Measurements from ENCODE around the gene MOAP1.

Gene MOAP1

GRCh38 chr14:93136009-93136408, 48.7 kb downstream of the MOAP1 start:
- H3K4me3 ChIP-seq (ENCODE audit: low read length): no peak overlapping the region
- H3K9me3 ChIP-seq (replicated peaks; ENCODE audit: low read length): no peaks in the 10 kb centered on the region
- no peak overlapping the region for H3K4me2 ChIP-seq (ENCODE audit: low read length)
- H3K27me3 ChIP-seq (ENCODE audit: control insufficient read depth, insufficient read depth, low read length): peaks cover 7% of the 10 kb centered on the region
- no peaks in the 10 kb centered on the region for H3K36me3 ChIP-seq (ENCODE audit: insufficient read depth, low read length)
- no peak overlapping the region for H3K9ac ChIP-seq (ENCODE audit: low read depth, low read length)
- no peaks in the 10 kb centered on the region for H3K4me1 ChIP-seq (ENCODE audit: control insufficient read depth, insufficient read depth, low read length)

- H3K9ac ChIP-seq (ENCODE audit: low read depth, low read length): no peak overlapping the region
- no peak overlapping the region for H3K4me3 ChIP-seq (ENCODE audit: low read length)
- H3K9me3 ChIP-seq (replicated peaks; ENCODE audit: low read length): no peaks in the 10 kb centered on the region
- peaks cover 7% of the 10 kb centered on the region for H3K27me3 ChIP-seq (ENCODE audit: control insufficient read depth, insufficient read depth, low read length)
- H3K4me2 ChIP-seq (ENCODE audit: low read length): no peak overlapping the region
- H3K36me3 ChIP-seq (ENCODE audit: insufficient read depth, low read length): no peaks in the 10 kb centered on the region
- no peaks in the 10 kb centered on the region for H3K4me1 ChIP-seq (ENCODE audit: control insufficient read depth, insufficient read depth, low read length)
Measured at GRCh38 chr14:93135399-93135798, 49.3 kb downstream of the MOAP1 start.

- no peak overlapping the region for H3K4me2 ChIP-seq (ENCODE audit: low read length)
- H3K27me3 ChIP-seq (ENCODE audit: control insufficient read depth, insufficient read depth, low read length): peaks cover 20% of the 10 kb centered on the region
- H3K9ac ChIP-seq (ENCODE audit: low read depth, low read length): no peak overlapping the region
- no peaks in the 10 kb centered on the region for H3K9me3 ChIP-seq (replicated peaks; ENCODE audit: low read length)
- H3K4me3 ChIP-seq (ENCODE audit: low read length): no peak overlapping the region
- no peaks in the 10 kb centered on the region for H3K36me3 ChIP-seq (ENCODE audit: insufficient read depth, low read length)
- no peaks in the 10 kb centered on the region for H3K4me1 ChIP-seq (ENCODE audit: control insufficient read depth, insufficient read depth, low read length)
Measured at GRCh38 chr14:93133464-93133863, 51.2 kb downstream of the MOAP1 start.

GRCh38 chr14:93132472-93133065, 52.1 kb downstream of the MOAP1 start:
- H3K4me3 ChIP-seq (ENCODE audit: low read length): no peak overlapping the region
- no peak overlapping the region for H3K9ac ChIP-seq (ENCODE audit: low read depth, low read length)
- H3K4me2 ChIP-seq (ENCODE audit: low read length): no peak overlapping the region
- no peaks in the 10 kb centered on the region for H3K36me3 ChIP-seq (ENCODE audit: insufficient read depth, low read length)
- peaks cover 19% of the 10 kb centered on the region for H3K27me3 ChIP-seq (ENCODE audit: control insufficient read depth, insufficient read depth, low read length)
- no peaks in the 10 kb centered on the region for H3K4me1 ChIP-seq (ENCODE audit: control insufficient read depth, insufficient read depth, low read length)
- H3K9me3 ChIP-seq (replicated peaks; ENCODE audit: low read length): no peaks in the 10 kb centered on the region

Measured in skeletal muscle satellite cell (primary cell).